Measurements from ENCODE around the gene ADAMTS19.
"Not testable (repeated sequence)": the region's sequence is repeated elsewhere in the genome, so short reads cannot be mapped to it uniquely, and the experiment has no call there.

The ADAMTS19 gene

GRCh38 chr5:129569295-129569694 lies 109.2 kb downstream of the ADAMTS19 start:
- TF ChIP-seq, protein P1, sequence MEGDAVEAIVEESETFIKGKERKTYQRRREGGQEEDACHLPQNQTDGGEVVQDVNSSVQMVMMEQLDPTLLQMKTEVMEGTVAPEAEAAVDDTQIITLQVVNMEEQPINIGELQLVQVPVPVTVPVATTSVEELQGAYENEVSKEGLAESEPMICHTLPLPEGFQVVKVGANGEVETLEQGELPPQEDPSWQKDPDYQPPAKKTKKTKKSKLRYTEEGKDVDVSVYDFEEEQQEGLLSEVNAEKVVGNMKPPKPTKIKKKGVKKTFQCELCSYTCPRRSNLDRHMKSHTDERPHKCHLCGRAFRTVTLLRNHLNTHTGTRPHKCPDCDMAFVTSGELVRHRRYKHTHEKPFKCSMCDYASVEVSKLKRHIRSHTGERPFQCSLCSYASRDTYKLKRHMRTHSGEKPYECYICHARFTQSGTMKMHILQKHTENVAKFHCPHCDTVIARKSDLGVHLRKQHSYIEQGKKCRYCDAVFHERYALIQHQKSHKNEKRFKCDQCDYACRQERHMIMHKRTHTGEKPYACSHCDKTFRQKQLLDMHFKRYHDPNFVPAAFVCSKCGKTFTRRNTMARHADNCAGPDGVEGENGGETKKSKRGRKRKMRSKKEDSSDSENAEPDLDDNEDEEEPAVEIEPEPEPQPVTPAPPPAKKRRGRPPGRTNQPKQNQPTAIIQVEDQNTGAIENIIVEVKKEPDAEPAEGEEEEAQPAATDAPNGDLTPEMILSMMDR (IDR thresholded peaks at IDR 0.05; ENCODE audit: low read depth, low read length, poor library complexity, severe bottlenecking) = no peak
- no peak for TF ChIP-seq EZH2phosphoT487 (IDR thresholded peaks at IDR 0.05; ENCODE audit: borderline replicate concordance, low read length)
- no peaks in the 10 kb centered on the region for H3K9me2 ChIP-seq (replicated peaks; ENCODE audit: control insufficient read depth, low read length)
- no peaks in the 10 kb centered on the region for H3K36me3 ChIP-seq (ENCODE audit: control insufficient read depth, low read length)
- no peak overlapping the region for H3K27ac ChIP-seq (ENCODE audit: low read depth, low read length)
- no peak overlapping the region for H3K4me3 ChIP-seq (ENCODE audit: low read length)
- no peaks in the 10 kb centered on the region for H3K79me2 ChIP-seq (ENCODE audit: control insufficient read depth, low read length)
- H3K27me3 ChIP-seq (ENCODE audit: control insufficient read depth, low read length) = no peaks in the 10 kb centered on the region
- H3K4me2 ChIP-seq (ENCODE audit: low read length) = no peak overlapping the region
- no peaks in the 10 kb centered on the region for H3K4me1 ChIP-seq (ENCODE audit: control insufficient read depth, low read length)
- no peaks in the 10 kb centered on the region for H3F3A ChIP-seq (ENCODE audit: control insufficient read depth, insufficient read depth)
- H4K20me1 ChIP-seq (ENCODE audit: control insufficient read depth, insufficient read depth, low read depth, low read length) = no peaks in the 10 kb centered on the region
- H3K9me3 ChIP-seq (ENCODE audit: control insufficient read depth, insufficient read depth, low read length) = no peaks in the 10 kb centered on the region

DNA sequence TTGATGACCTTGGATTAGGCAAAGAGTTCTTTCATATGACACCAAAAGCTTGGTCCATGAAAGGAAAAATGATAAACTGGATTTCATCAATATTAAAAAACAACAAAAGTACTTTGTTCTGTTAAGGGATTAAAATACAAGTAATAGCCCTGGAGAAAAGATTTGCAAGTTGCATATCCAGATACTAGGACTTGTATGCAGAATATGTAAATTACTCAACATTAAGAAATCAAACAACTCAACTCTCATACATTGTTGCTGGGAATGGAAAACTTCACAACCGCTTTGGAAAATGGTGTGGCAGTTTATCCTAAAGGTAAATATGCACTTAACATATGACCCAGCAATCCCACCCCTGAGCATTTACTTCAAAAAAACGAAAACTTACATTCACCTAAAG lies 112.0 kb downstream of the ADAMTS19 start:
- Histone ChIP-seq H3K27ac (ENCODE audit: low read depth, low read length) (no peak overlapping the region), H3K4me3 (ENCODE audit: low read length) (no peak overlapping the region), H3K27me3 (ENCODE audit: control insufficient read depth, low read length) (no peaks in the 10 kb centered on the region), H3K9me2 (replicated peaks; ENCODE audit: control insufficient read depth, low read length) (no peaks in the 10 kb centered on the region), H3K4me1 (ENCODE audit: control insufficient read depth, low read length) (no peaks in the 10 kb centered on the region), H3K4me2 (ENCODE audit: low read length) (no peak overlapping the region), H3F3A (ENCODE audit: control insufficient read depth, insufficient read depth) (no peaks in the 10 kb centered on the region), H4K20me1 (ENCODE audit: control insufficient read depth, insufficient read depth, low read depth, low read length) (no peaks in the 10 kb centered on the region), H3K9me3 (ENCODE audit: control insufficient read depth, insufficient read depth, low read length) (no peaks in the 10 kb centered on the region), H3K79me2 (ENCODE audit: control insufficient read depth, low read length) (no peaks in the 10 kb centered on the region), H3K36me3 (ENCODE audit: control insufficient read depth, low read length) (no peaks in the 10 kb centered on the region)
- TF ChIP-seq, protein P1 (IDR thresholded peaks at IDR 0.05; ENCODE audit: low read depth, low read length, poor library complexity, severe bottlenecking) = no peak
- TF ChIP-seq EZH2phosphoT487 (IDR thresholded peaks at IDR 0.05; ENCODE audit: borderline replicate concordance, low read length) = no peak

- not testable (repeated sequence) for H3K9me2 ChIP-seq (replicated peaks; ENCODE audit: control insufficient read depth, low read length); H3K79me2 ChIP-seq (ENCODE audit: control insufficient read depth, low read length); H3K4me1 ChIP-seq (ENCODE audit: control insufficient read depth, low read length); H4K20me1 ChIP-seq (ENCODE audit: control insufficient read depth, insufficient read depth, low read depth, low read length); H3K4me3 ChIP-seq (ENCODE audit: low read length); H3K9me3 ChIP-seq (ENCODE audit: control insufficient read depth, insufficient read depth, low read length); H3K36me3 ChIP-seq (ENCODE audit: control insufficient read depth, low read length); H3K27me3 ChIP-seq (ENCODE audit: control insufficient read depth, low read length); H3K4me2 ChIP-seq (ENCODE audit: low read length); H3F3A ChIP-seq (ENCODE audit: control insufficient read depth, insufficient read depth); H3K27ac ChIP-seq (ENCODE audit: low read depth, low read length)
Observed at GRCh38 chr5:129584496-129584895, 124.4 kb downstream of the ADAMTS19 start.

- Histone ChIP-seq H3K9me3 (ENCODE audit: control insufficient read depth, insufficient read depth, low read length) (no peaks in the 10 kb centered on the region), H3K4me1 (ENCODE audit: control insufficient read depth, low read length) (no peaks in the 10 kb centered on the region), H3F3A (ENCODE audit: control insufficient read depth, insufficient read depth) (no peaks in the 10 kb centered on the region), H4K20me1 (ENCODE audit: control insufficient read depth, insufficient read depth, low read depth, low read length) (no peaks in the 10 kb centered on the region), H3K27ac (ENCODE audit: low read depth, low read length) (no peak overlapping the region), H3K4me2 (ENCODE audit: low read length) (no peak overlapping the region), H3K36me3 (ENCODE audit: control insufficient read depth, low read length) (no peaks in the 10 kb centered on the region), H3K79me2 (ENCODE audit: control insufficient read depth, low read length) (no peaks in the 10 kb centered on the region), H3K4me3 (ENCODE audit: low read length) (no peak overlapping the region), H3K27me3 (ENCODE audit: control insufficient read depth, low read length) (no peaks in the 10 kb centered on the region), H3K9me2 (replicated peaks; ENCODE audit: control insufficient read depth, low read length) (no peaks in the 10 kb centered on the region)
- no peak for TF ChIP-seq EZH2phosphoT487 (IDR thresholded peaks at IDR 0.05; ENCODE audit: borderline replicate concordance, low read length)
Observed at GRCh38 chr5:129591508-129592160, 131.5 kb downstream of the ADAMTS19 start.
